CD4-positive, alpha-beta T cell treated with Interleukin-6 for 4 hours (primary cell): Measurements from ENCODE around the gene GIPC2.
"Not testable (repeated sequence)": the region's sequence is repeated elsewhere in the genome, so short reads cannot be mapped to it uniquely, and the experiment has no call there.

ENCODE experiments used
- DNase-seq: peaks from one replicate; pipeline ENCODE4 v3.0.0-alpha.2; 2020; ENCODE audit warnings: mixed read lengths

GIPC2 gene

GRCh38 chr1:78070210-78070609 lies 24.4 kb downstream of the GIPC2 start:
- no peak for DNase-seq

GRCh38 chr1:78070758-78071157 lies 25.0 kb downstream of the GIPC2 start:
- DNase-seq, result no peak

- no peak for DNase-seq
Observed at GRCh38 chr1:78071696-78072095, 25.9 kb downstream of the GIPC2 start.

- DNase-seq, result no peak
Observed at GRCh38 chr1:78072216-78072615, 26.4 kb downstream of the GIPC2 start.

GRCh38 chr1:78073441-78073840 lies 27.7 kb downstream of the GIPC2 start:
- DNase-seq, result no peak

- no peak for DNase-seq
Observed at GRCh38 chr1:78075621-78076020, 29.9 kb downstream of the GIPC2 start.

GRCh38 chr1:78078358-78078757 lies 32.6 kb downstream of the GIPC2 start:
- no peak for DNase-seq

- DNase-seq, result no peak
Observed at GRCh38 chr1:78079580-78079979, 33.8 kb downstream of the GIPC2 start.

GRCh38 chr1:78080767-78081166 lies 35.0 kb downstream of the GIPC2 start:
- no peak for DNase-seq

GRCh38 chr1:78081980-78082860 lies 36.5 kb downstream of the GIPC2 start:
- DNase-seq, result no peak

- not testable (repeated sequence) for DNase-seq
Observed at GRCh38 chr1:78084639-78085038, 38.9 kb downstream of the GIPC2 start.

- DNase-seq, result no peak
Observed at GRCh38 chr1:78086697-78087096, 40.9 kb downstream of the GIPC2 start.

GRCh38 chr1:78088015-78088414 lies 42.2 kb downstream of the GIPC2 start:
- DNase-seq, result no peak

GRCh38 chr1:78088486-78088885 lies 42.7 kb downstream of the GIPC2 start:
- DNase-seq, result no peak

GRCh38 chr1:78089010-78089409 lies 43.2 kb downstream of the GIPC2 start:
- no peak for DNase-seq

GRCh38 chr1:78090472-78091133 lies 44.8 kb downstream of the GIPC2 start:
- DNase-seq, result no peak

- no peak for DNase-seq
Observed at GRCh38 chr1:78091215-78091813, 45.5 kb downstream of the GIPC2 start.

GRCh38 chr1:78091886-78092285 lies 46.1 kb downstream of the GIPC2 start:
- DNase-seq, result no peak

- DNase-seq, result no peak
Observed at GRCh38 chr1:78092643-78093042, 46.9 kb downstream of the GIPC2 start.

GRCh38 chr1:78093560-78093959 lies 47.8 kb downstream of the GIPC2 start:
- no peak for DNase-seq

GRCh38 chr1:78094639-78095038 lies 48.9 kb downstream of the GIPC2 start:
- DNase-seq, result no peak

GRCh38 chr1:78095593-78095992 lies 49.8 kb downstream of the GIPC2 start:
- no peak for DNase-seq

GRCh38 chr1:78096017-78096416 lies 50.3 kb downstream of the GIPC2 start:
- no peak for DNase-seq

- no peak for DNase-seq
Observed at GRCh38 chr1:78096976-78097375, 51.2 kb downstream of the GIPC2 start.
